ENCODE measurements around the gene KCNC3.
A peak's percentile ranks its signal among the peaks of the same experiment; 100 is the strongest.

The KCNC3 gene

DNA sequence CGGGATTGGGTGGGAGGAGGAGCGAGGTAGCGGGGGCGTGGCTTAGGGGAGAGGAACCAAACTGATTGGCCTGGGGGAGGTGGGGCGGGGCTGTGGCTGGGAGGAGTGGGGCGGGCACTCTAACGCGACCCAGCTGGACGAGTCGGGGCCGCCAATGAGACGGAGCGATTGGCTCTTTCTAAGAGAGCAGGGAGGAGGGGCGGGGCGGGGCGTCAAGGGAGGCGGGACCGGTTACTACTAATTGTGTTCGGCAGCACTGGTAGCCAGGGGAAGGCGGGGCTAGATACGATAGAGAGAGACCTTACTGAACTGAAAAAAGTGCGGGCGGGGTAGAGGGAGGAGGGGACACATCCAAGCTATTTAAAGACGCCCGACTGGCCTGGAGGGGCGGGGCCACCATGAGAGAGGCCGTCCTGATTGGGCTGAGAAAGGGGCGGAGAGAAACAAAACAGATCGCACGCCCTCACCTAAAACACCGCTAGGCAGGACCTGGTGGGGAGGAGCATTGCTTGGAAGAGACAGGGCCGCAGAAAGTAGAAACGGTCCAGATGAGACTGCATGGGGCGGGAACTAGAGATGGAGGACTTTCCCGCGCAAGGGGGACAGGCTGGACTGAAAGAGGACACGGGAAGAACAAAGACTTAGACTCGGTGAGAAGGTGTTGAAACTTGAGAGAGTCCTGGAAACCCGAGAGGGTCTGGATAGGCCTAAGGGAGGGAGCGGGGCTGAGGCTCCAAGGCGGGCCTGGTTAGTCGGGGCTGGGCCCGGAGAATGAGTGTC is at the start of gene KCNC3 (continued):
- TF ChIP-seq ZNF677 (tag by site-specific recombination; IDR thresholded peaks at IDR 0.05) (no peak), KLF1 (tag by site-specific recombination; IDR thresholded peaks at IDR 0.05) (no peak), ZNF501 (tag by site-specific recombination; IDR thresholded peaks at IDR 0.05) (no peak), ZXDB (tag by site-specific recombination; IDR thresholded peaks at IDR 0.05) (no peak), ZNF670 (tag by site-specific recombination; IDR thresholded peaks at IDR 0.05; ENCODE audit: low read depth) (no peak), ZNF302 (tag by site-specific recombination; IDR thresholded peaks at IDR 0.05; ENCODE audit: low read depth) (no peak), GLI2 (tag by site-specific recombination; IDR thresholded peaks at IDR 0.05; ENCODE audit: borderline replicate concordance, low read depth) (no peak), ZNF140 (tag by site-specific recombination; IDR thresholded peaks at IDR 0.05) (no peak), ZNF791 (tag by site-specific recombination; IDR thresholded peaks at IDR 0.05) (no peak), ZNF600 (tag by site-specific recombination; IDR thresholded peaks at IDR 0.05) (0 out of 2 replicates have a peak, but pooled peaks have one; percentile 46), GFI1B (tag by site-specific recombination; IDR thresholded peaks at IDR 0.05) (no peak), ZNF19 (tag by site-specific recombination; IDR thresholded peaks at IDR 0.05; ENCODE audit: low read depth) (no peak), GLIS1 (tag by site-specific recombination; IDR thresholded peaks at IDR 0.05) (0 out of 2 replicates have a peak, but pooled peaks have one; percentile 26), ZNF658 (tag by site-specific recombination; IDR thresholded peaks at IDR 0.05) (no peak), HOXA7 (CRISPR knock-in tag; IDR thresholded peaks at IDR 0.05; ENCODE audit: borderline replicate concordance) (no peak), ZNF701 (tag by site-specific recombination; IDR thresholded peaks at IDR 0.05) (no peak), ZNF621 (tag by site-specific recombination; IDR thresholded peaks at IDR 0.05) (no peak), ZNF596 (tag by site-specific recombination; IDR thresholded peaks at IDR 0.05) (no peak), HOXD13 (CRISPR knock-in tag; IDR thresholded peaks at IDR 0.05; ENCODE audit: borderline replicate concordance) (no peak)
- TF ChIP-seq, protein P1, sequence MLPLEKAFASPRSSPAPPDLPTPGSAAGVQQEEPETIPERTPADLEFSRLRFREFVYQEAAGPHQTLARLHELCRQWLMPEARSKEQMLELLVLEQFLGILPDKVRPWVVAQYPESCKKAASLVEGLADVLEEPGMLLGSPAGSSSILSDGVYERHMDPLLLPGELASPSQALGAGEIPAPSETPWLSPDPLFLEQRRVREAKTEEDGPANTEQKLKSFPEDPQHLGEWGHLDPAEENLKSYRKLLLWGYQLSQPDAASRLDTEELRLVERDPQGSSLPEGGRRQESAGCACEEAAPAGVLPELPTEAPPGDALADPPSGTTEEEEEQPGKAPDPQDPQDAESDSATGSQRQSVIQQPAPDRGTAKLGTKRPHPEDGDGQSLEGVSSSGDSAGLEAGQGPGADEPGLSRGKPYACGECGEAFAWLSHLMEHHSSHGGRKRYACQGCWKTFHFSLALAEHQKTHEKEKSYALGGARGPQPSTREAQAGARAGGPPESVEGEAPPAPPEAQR (tag by site-specific recombination; IDR thresholded peaks at IDR 0.05): no peak
- TF ChIP-seq, protein P2, sequence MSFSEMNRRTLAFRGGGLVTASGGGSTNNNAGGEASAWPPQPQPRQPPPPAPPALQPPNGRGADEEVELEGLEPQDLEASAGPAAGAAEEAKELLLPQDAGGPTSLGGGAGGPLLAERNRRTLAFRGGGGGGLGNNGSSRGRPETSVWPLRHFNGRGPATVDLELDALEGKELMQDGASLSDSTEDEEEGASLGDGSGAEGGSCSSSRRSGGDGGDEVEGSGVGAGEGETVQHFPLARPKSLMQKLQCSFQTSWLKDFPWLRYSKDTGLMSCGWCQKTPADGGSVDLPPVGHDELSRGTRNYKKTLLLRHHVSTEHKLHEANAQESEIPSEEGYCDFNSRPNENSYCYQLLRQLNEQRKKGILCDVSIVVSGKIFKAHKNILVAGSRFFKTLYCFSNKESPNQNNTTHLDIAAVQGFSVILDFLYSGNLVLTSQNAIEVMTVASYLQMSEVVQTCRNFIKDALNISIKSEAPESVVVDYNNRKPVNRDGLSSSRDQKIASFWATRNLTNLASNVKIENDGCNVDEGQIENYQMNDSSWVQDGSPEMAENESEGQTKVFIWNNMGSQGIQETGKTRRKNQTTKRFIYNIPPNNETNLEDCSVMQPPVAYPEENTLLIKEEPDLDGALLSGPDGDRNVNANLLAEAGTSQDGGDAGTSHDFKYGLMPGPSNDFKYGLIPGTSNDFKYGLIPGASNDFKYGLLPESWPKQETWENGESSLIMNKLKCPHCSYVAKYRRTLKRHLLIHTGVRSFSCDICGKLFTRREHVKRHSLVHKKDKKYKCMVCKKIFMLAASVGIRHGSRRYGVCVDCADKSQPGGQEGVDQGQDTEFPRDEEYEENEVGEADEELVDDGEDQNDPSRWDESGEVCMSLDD (tag by site-specific recombination; IDR thresholded peaks at IDR 0.05): no peak
- TF ChIP-seq, protein P3, sequence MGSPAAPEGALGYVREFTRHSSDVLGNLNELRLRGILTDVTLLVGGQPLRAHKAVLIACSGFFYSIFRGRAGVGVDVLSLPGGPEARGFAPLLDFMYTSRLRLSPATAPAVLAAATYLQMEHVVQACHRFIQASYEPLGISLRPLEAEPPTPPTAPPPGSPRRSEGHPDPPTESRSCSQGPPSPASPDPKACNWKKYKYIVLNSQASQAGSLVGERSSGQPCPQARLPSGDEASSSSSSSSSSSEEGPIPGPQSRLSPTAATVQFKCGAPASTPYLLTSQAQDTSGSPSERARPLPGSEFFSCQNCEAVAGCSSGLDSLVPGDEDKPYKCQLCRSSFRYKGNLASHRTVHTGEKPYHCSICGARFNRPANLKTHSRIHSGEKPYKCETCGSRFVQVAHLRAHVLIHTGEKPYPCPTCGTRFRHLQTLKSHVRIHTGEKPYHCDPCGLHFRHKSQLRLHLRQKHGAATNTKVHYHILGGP (tag by site-specific recombination; IDR thresholded peaks at IDR 0.05): no peak
- TF ChIP-seq, protein P4, sequence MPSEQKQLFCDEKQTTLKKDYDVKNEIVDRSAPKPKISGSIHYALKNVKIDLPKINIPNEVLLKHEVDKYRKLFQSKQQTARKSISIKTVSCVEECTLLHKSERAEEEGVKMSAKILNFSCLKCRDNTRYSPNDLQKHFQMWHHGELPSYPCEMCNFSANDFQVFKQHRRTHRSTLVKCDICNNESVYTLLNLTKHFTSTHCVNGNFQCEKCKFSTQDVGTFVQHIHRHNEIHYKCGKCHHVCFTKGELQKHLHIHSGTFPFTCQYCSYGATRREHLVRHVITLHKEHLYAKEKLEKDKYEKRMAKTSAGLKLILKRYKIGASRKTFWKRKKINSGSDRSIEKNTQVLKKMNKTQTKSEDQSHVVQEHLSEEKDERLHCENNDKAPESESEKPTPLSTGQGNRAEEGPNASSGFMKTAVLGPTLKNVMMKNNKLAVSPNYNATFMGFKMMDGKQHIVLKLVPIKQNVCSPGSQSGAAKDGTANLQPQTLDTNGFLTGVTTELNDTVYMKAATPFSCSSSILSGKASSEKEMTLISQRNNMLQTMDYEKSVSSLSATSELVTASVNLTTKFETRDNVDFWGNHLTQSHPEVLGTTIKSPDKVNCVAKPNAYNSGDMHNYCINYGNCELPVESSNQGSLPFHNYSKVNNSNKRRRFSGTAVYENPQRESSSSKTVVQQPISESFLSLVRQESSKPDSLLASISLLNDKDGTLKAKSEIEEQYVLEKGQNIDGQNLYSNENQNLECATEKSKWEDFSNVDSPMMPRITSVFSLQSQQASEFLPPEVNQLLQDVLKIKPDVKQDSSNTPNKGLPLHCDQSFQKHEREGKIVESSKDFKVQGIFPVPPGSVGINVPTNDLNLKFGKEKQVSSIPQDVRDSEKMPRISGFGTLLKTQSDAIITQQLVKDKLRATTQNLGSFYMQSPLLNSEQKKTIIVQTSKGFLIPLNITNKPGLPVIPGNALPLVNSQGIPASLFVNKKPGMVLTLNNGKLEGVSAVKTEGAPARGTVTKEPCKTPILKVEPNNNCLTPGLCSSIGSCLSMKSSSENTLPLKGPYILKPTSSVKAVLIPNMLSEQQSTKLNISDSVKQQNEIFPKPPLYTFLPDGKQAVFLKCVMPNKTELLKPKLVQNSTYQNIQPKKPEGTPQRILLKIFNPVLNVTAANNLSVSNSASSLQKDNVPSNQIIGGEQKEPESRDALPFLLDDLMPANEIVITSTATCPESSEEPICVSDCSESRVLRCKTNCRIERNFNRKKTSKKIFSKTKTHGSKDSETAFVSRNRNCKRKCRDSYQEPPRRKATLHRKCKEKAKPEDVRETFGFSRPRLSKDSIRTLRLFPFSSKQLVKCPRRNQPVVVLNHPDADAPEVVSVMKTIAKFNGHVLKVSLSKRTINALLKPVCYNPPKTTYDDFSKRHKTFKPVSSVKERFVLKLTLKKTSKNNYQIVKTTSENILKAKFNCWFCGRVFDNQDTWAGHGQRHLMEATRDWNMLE (tag by site-specific recombination; conservative IDR thresholded peaks at IDR 0.05; ENCODE audit: low read depth): no peak
- TF ChIP-seq, protein P5, sequence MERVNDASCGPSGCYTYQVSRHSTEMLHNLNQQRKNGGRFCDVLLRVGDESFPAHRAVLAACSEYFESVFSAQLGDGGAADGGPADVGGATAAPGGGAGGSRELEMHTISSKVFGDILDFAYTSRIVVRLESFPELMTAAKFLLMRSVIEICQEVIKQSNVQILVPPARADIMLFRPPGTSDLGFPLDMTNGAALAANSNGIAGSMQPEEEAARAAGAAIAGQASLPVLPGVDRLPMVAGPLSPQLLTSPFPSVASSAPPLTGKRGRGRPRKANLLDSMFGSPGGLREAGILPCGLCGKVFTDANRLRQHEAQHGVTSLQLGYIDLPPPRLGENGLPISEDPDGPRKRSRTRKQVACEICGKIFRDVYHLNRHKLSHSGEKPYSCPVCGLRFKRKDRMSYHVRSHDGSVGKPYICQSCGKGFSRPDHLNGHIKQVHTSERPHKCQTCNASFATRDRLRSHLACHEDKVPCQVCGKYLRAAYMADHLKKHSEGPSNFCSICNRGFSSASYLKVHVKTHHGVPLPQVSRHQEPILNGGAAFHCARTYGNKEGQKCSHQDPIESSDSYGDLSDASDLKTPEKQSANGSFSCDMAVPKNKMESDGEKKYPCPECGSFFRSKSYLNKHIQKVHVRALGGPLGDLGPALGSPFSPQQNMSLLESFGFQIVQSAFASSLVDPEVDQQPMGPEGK (tag by site-specific recombination; IDR thresholded peaks at IDR 0.05): peak; percentile 61
- TF ChIP-seq, protein P6, sequence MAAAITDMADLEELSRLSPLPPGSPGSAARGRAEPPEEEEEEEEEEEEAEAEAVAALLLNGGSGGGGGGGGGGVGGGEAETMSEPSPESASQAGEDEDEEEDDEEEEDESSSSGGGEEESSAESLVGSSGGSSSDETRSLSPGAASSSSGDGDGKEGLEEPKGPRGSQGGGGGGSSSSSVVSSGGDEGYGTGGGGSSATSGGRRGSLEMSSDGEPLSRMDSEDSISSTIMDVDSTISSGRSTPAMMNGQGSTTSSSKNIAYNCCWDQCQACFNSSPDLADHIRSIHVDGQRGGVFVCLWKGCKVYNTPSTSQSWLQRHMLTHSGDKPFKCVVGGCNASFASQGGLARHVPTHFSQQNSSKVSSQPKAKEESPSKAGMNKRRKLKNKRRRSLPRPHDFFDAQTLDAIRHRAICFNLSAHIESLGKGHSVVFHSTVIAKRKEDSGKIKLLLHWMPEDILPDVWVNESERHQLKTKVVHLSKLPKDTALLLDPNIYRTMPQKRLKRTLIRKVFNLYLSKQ (tag by site-specific recombination; IDR thresholded peaks at IDR 0.05; ENCODE audit: borderline replicate concordance): no peak

Measured in HEK293 (cell line).